Esophagus muscularis mucosa (tissue), 4 donors: Measurements from ENCODE around the gene SLAIN2. TPM values are rescaled to one million over a fixed set of nuclear protein-coding genes. Genes with fewer than 3 reads are reported as not detected.
"Not testable (repeated sequence)": the region's sequence is repeated elsewhere in the genome, so short reads cannot be mapped to it uniquely, and the experiment has no call there.

ENCODE experiments used
- DNase-seq: peaks from one replicate; pipeline ENCODE4 v3.0.0-alpha.2; 2017; ENCODE audit errors: extremely low spot score
- H3K27ac ChIP-seq, 4 donors: fragments of 200-600 bp; sonication (generic); replicated peaks in 1 of 4; 1 replicate in 3 of 4; 2 replicates in 1 of 4; pipeline ENCODE4 v1.5.1; 2016 to 2019; ENCODE audit warnings: mild to moderate bottlenecking in 1 of 4
- H3K27me3 ChIP-seq, 4 donors: fragments of 200-600 bp; sonication (generic); one replicate each; pipeline versions ENCODE4 v1.5.1 to v1.6.0; 2016 to 2019
- H3K36me3 ChIP-seq, 4 donors: fragments of 200-600 bp; sonication (generic); one replicate each; pipeline ENCODE4 v1.5.1; 2016 to 2019
- H3K4me1 ChIP-seq, 4 donors: fragments of 200-600 bp; sonication (generic); one replicate each; pipeline ENCODE4 v1.5.1; 2016 to 2019
- H3K4me3 ChIP-seq, 4 donors: fragments of 200-600 bp; sonication (generic); 1 replicate in 2 of 4; 2 replicates in 2 of 4; pipeline ENCODE4 v1.5.1; 2016 to 2019; ENCODE audit warnings: mild to moderate bottlenecking in 4 of 4, moderate library complexity in 1 of 4
- H3K9me3 ChIP-seq, 4 donors: fragments of 200-600 bp; sonication (generic); 1 replicate in 3 of 4; 2 replicates in 1 of 4; pipeline ENCODE4 v1.5.1; 2016 to 2019
- EP300 ChIP-seq: sonication (generic); formaldehyde crosslinking; IDR thresholded peaks from one replicate; pipeline ENCODE4 v1.6.1; 2017; ENCODE audit warnings: antibody characterized with exemption
- POLR2A ChIP-seq: fragments of 450-650 bp; IDR thresholded peaks from one replicate; pipeline ENCODE4 v1.6.1; 2017; ENCODE audit warnings: antibody characterized with exemption, moderate library complexity, mild to moderate bottlenecking, low read depth
- POLR2AphosphoS5 ChIP-seq, 2 donors: sonication (generic); formaldehyde crosslinking; IDR thresholded peaks; one replicate each; pipeline ENCODE4 v1.6.1; 2017; ENCODE audit warnings: antibody characterized with exemption in 2 of 2
- WGBS: methylation state at CpG from one replicate; pipeline ENCODE4 v1.1.5; 2018; 5-methylcytosine and 5-hydroxymethylcytosine counted together
- intact Hi-C: fragments of 100-400 bp; cut with DNase I; formaldehyde crosslinking; loops from one replicate; pipeline ENCODE4 v1.15.1; 2023
- total RNA-seq, 4 donors: library from RNA; depleted of rRNA; stranded (reverse); fragments of >200 nt; gene quantifications; one replicate each; pipeline versions ENCODE4 v1.1.0 to v1.2.1, GENCODE V29; 2016
- TF ChIP-seq, protein P1 (sequence below), 3 experiments: fragments of 200-600 bp in 2 of 3; fragments of 450-650 bp in 1 of 3; sonication (generic) in 2 of 3; IDR thresholded peaks; one replicate each; pipeline ENCODE4 v1.5.1; 2017 to 2019; ENCODE audit warnings: antibody characterized with exemption in 3 of 3, mild to moderate bottlenecking in 2 of 3, moderate library complexity in 1 of 3

Gene SLAIN2
- total RNA-seq, 4 donors from 2014 or later = 82.5 to 165 (median 111) TPM

DNA sequence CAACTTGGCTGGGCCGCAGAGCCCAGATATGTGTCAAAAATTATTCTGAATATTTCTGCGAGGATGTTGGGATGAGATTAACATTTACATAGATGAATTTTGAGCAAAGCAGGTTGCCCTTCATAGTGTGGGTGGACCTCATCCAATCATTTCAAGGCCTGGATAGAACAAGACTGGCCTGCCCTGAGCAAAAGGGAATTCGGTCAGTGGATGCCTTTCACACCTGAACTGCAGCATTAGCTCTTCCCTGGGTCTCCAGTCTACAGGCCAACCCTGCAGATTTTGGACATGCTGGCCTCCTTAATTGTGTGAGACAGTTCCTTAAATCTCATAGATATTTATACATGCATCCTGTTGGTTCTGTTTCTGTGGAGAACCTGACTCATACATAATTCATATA is 109.4 kb downstream of the SLAIN2 start:
- Histone ChIP-seq H3K27ac (no peak overlapping the region), H3K4me1 (no peaks in the 10 kb centered on the region), H3K4me3 (no peak overlapping the region), H3K36me3 (no peaks in the 10 kb centered on the region), H3K9me3 (no peaks in the 10 kb centered on the region), H3K27me3 (no peaks in the 10 kb centered on the region)
- intact Hi-C loops = no loop called here
- WGBS = 93% methylated on average over 3 of the region's 3 CpGs
- no peak for DNase-seq
- TF ChIP-seq, protein P1, sequence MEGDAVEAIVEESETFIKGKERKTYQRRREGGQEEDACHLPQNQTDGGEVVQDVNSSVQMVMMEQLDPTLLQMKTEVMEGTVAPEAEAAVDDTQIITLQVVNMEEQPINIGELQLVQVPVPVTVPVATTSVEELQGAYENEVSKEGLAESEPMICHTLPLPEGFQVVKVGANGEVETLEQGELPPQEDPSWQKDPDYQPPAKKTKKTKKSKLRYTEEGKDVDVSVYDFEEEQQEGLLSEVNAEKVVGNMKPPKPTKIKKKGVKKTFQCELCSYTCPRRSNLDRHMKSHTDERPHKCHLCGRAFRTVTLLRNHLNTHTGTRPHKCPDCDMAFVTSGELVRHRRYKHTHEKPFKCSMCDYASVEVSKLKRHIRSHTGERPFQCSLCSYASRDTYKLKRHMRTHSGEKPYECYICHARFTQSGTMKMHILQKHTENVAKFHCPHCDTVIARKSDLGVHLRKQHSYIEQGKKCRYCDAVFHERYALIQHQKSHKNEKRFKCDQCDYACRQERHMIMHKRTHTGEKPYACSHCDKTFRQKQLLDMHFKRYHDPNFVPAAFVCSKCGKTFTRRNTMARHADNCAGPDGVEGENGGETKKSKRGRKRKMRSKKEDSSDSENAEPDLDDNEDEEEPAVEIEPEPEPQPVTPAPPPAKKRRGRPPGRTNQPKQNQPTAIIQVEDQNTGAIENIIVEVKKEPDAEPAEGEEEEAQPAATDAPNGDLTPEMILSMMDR (IDR thresholded peaks at IDR 0.05) = no peak
- TF ChIP-seq POLR2A = no peak
- TF ChIP-seq EP300 = no peak
- TF ChIP-seq POLR2AphosphoS5 (IDR thresholded peaks at IDR 0.05) = no peak

DNA sequence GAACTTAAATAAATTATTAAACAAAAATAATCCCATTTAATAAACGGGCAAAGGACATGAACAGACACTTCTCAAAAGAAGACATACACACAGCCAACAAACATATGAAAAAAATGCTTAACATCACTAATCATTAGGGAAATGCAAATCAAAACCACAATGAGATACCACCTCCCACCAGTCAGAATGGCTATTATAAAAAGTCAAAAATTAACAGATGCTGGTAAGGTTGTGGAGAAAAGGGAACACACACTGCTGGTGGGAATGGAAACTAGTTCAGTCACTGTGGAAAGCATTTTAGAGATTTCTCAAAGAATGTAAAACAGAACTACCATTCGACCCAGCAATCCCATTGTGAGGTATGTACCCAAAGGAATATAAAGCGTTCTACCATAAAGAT is 110.3 kb downstream of the SLAIN2 start:
- DNase-seq, H3K9me3 ChIP-seq, H3K36me3 ChIP-seq, H3K27ac ChIP-seq, H3K27me3 ChIP-seq, intact Hi-C loops, H3K4me1 ChIP-seq, H3K4me3 ChIP-seq: not testable (repeated sequence)
- 93% methylated on average over 3 of the region's 3 CpGs for WGBS

- TF ChIP-seq, protein P1 (IDR thresholded peaks at IDR 0.05) = no peak
- TF ChIP-seq POLR2A (no peak), POLR2AphosphoS5 (IDR thresholded peaks at IDR 0.05) (no peak), EP300 (no peak)
- Histone ChIP-seq H3K27me3 (no peaks in the 10 kb centered on the region), H3K27ac (no peak overlapping the region), H3K4me1 (no peaks in the 10 kb centered on the region), H3K36me3 (no peaks in the 10 kb centered on the region), H3K4me3 (no peak overlapping the region), H3K9me3 (no peaks in the 10 kb centered on the region)
- intact Hi-C loops = no loop called here
- 93% methylated on average over 2 of the region's 2 CpGs for WGBS
- no peak for DNase-seq
Measured at GRCh38 chr4:48454591-48454990, 113.3 kb downstream of the SLAIN2 start.

- peaks cover 0 to 8% (median 0%) of the 10 kb centered on the region in 4 donors for H3K9me3 ChIP-seq
- DNase-seq = no peak
- intact Hi-C loops = no loop called here
- no peaks in the 10 kb centered on the region for H3K36me3 ChIP-seq
- H3K4me1 ChIP-seq = no peaks in the 10 kb centered on the region
- TF ChIP-seq EP300 (no peak), POLR2A (no peak), POLR2AphosphoS5 (IDR thresholded peaks at IDR 0.05) (no peak)
- TF ChIP-seq, protein P1 (IDR thresholded peaks at IDR 0.05) = no peak
- H3K27ac ChIP-seq = no peak overlapping the region
- no peak overlapping the region for H3K4me3 ChIP-seq
- no peaks in the 10 kb centered on the region for H3K27me3 ChIP-seq
Measured at GRCh38 chr4:48461000-48461399, 119.7 kb downstream of the SLAIN2 start.

GRCh38 chr4:48462363-48462762 is 121.0 kb downstream of the SLAIN2 start:
- WGBS = 37% methylated on average over 5 of the region's 5 CpGs
- H3K27ac ChIP-seq = no peak overlapping the region
- H3K9me3 ChIP-seq = peaks cover 0 to 8% (median 0%) of the 10 kb centered on the region in 4 donors
- no peaks in the 10 kb centered on the region for H3K27me3 ChIP-seq
- H3K36me3 ChIP-seq = no peaks in the 10 kb centered on the region
- intact Hi-C loops = no loop called here
- no peak overlapping the region for H3K4me3 ChIP-seq
- H3K4me1 ChIP-seq = no peaks in the 10 kb centered on the region
- TF ChIP-seq POLR2AphosphoS5 (IDR thresholded peaks at IDR 0.05) (no peak), EP300 (no peak), POLR2A (no peak)
- TF ChIP-seq, protein P1 (IDR thresholded peaks at IDR 0.05) = no peak
- DNase-seq = no peak
